ENCODE results near the gene CAGE1.

CAGE1 gene

GRCh38 chr6:7389451-7390225 is at the start of gene CAGE1, which contains the start of gene RIOK1:
Gene CAGE1, minus strand, starts transcription at chr6:7389742. Its CDS starts 2,569 bp downstream, at chr6:7387173.
Gene RIOK1, plus strand, starts transcription at chr6:7389808. Its CDS starts 195 bp downstream, at chr6:7390003.
- DNase-seq = peak; percentile 94 to 95

- no peak for DNase-seq
Observed at GRCh38 chr6:7439228-7439627, 49.7 kb upstream of the CAGE1 start.

- DNase-seq = no peak
Observed at GRCh38 chr6:7438011-7438410, 48.5 kb upstream of the CAGE1 start.

GRCh38 chr6:7434672-7435071 is 45.1 kb upstream of the CAGE1 start:
- DNase-seq = no peak

- DNase-seq = no peak
Observed at GRCh38 chr6:7433121-7433617, 43.6 kb upstream of the CAGE1 start.

- no peak for DNase-seq
Observed at GRCh38 chr6:7432391-7433120, 43.0 kb upstream of the CAGE1 start.

GRCh38 chr6:7431674-7432390 is 42.3 kb upstream of the CAGE1 start:
- no peak for DNase-seq

GRCh38 chr6:7431313-7431673 is 41.8 kb upstream of the CAGE1 start:
- no peak for DNase-seq

GRCh38 chr6:7426447-7427169 is 37.1 kb upstream of the CAGE1 start:
- DNase-seq = no peak

GRCh38 chr6:7425808-7426190 is 36.3 kb upstream of the CAGE1 start:
- DNase-seq = no peak

- no peak for DNase-seq
Observed at GRCh38 chr6:7424967-7425807, 35.6 kb upstream of the CAGE1 start.

GRCh38 chr6:7424058-7424457 is 34.5 kb upstream of the CAGE1 start:
- no peak for DNase-seq

GRCh38 chr6:7421066-7421465 is 31.5 kb upstream of the CAGE1 start:
- DNase-seq = no peak

- no peak for DNase-seq
Observed at GRCh38 chr6:7419065-7419464, 29.5 kb upstream of the CAGE1 start.

- no peak for DNase-seq
Observed at GRCh38 chr6:7418238-7418905, 28.8 kb upstream of the CAGE1 start.

- DNase-seq = no peak
Observed at GRCh38 chr6:7417684-7418083, 28.1 kb upstream of the CAGE1 start.

- DNase-seq = no peak
Observed at GRCh38 chr6:7414811-7415210, 25.3 kb upstream of the CAGE1 start.

- DNase-seq = no peak
Observed at GRCh38 chr6:7413151-7413823, 23.7 kb upstream of the CAGE1 start.

GRCh38 chr6:7411328-7411727 is 21.8 kb upstream of the CAGE1 start:
- DNase-seq = no peak

- no peak for DNase-seq
Observed at GRCh38 chr6:7410851-7411250, 21.3 kb upstream of the CAGE1 start.

GRCh38 chr6:7409740-7410139 is 20.2 kb upstream of the CAGE1 start:
- DNase-seq = no peak
